Breast epithelium (tissue), 3 donors: ENCODE results near the gene TIMM22.

ENCODE experiments used
- CTCF ChIP-seq, 3 donors: fragments of 450-650 bp; IDR thresholded peaks; one replicate each; pipeline ENCODE4 v1.5.1; 2016 to 2017; ENCODE audit warnings: antibody characterized with exemption in 3 of 3, mild to moderate bottlenecking in 3 of 3, moderate library complexity in 3 of 3
- POLR2A ChIP-seq: fragments of 450-650 bp; IDR thresholded peaks from one replicate; pipeline ENCODE4 v1.6.1; 2016; ENCODE audit warnings: antibody characterized with exemption, mild to moderate bottlenecking, moderate library complexity

GRCh38 chr17:964876-965275 is 32.1 kb upstream of the TIMM22 start:
- no peak for TF ChIP-seq CTCF (IDR thresholded peaks at IDR 0.05)
- TF ChIP-seq POLR2A, result no peak
